ENCODE results near the gene ASTL. TPM values are rescaled to one million over a fixed set of nuclear protein-coding genes. Genes with fewer than 3 reads are reported as not detected.

ASTL gene
- total RNA-seq, 1 experiment from 2014 or later, result not detected

DNA sequence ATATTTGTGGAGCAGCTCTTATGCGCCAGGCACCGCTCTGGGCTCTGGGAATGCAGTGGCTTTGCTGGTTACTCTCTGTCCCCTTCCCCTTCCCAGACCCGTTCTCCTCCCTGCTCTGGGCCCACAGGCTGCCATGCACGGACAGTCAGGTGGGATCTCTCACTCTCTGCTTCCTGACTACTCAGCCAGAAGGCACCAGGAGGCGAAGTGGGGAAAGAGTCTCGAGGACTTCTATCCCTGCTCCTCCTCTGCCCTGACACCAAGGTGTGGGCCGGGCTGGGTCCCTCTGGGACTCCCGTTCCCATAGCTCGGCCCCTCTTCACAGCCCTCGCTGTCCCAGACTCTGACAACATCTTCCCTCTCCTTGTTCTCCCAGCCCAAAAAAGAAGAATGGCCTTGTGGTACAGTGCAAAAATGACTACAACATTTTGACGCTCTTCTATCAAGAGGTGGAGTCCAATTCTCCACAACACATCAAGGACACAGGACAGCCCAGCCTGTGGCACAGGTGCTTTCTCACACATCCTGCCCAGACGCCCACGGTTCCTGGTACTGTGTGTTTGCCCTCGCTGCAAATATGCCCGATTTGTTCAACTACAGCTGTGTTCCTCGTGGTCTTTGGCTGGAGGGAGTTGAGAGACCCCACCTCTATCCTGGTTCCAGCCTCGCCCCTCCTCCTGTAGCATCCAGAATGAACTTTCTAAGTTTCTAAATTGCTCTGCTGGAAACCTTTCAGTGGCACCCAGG lies 21.0 kb upstream of the ASTL start:
- BruUV-seq (replicated peaks), result no TSS peak
- H3K4me2 ChIP-seq (ENCODE audit: low read length), result no peak overlapping the region
- DNase-seq (no peak), ATAC-seq (no peak)
- no peaks in the 10 kb centered on the region for H3K9me2 ChIP-seq (replicated peaks; ENCODE audit: low read length)
- no peaks in the 10 kb centered on the region for H3K36me3 ChIP-seq (ENCODE audit: low read depth, low read length)
- no peak overlapping the region for H3K9ac ChIP-seq (ENCODE audit: low read length)
- ChIA-PET POLR2A (ENCODE audit: unreplicated experiment) (no interaction called here), CTCF (no interaction called here)
- H3K27ac ChIP-seq (ENCODE audit: low read length), result no peak overlapping the region
- TF ChIP-seq EZH2 (IDR thresholded peaks at IDR 0.05; ENCODE audit: low read length, unreplicated experiment) (no peak), EZH2phosphoT487 (IDR thresholded peaks at IDR 0.05; ENCODE audit: borderline replicate concordance, low read length) (no peak), CTCF (conservative IDR thresholded peaks at IDR 0.05; ENCODE audit: low read depth, low read length) (no peak)
- no peak overlapping the region for H2AFZ ChIP-seq (ENCODE audit: low read length)
- intact Hi-C loops (cut with micrococcal nuclease), result no loop called here
- no peaks in the 10 kb centered on the region for H3K4me1 ChIP-seq (ENCODE audit: insufficient read depth, low read length)
- H3F3A ChIP-seq (ENCODE audit: low read length, unreplicated experiment), result no peaks in the 10 kb centered on the region
- H3K27me3 ChIP-seq (ENCODE audit: low read length), result no peaks in the 10 kb centered on the region
- H4K20me1 ChIP-seq (ENCODE audit: low read length), result no peaks in the 10 kb centered on the region
- H3K9me3 ChIP-seq (ENCODE audit: low read length), result no peaks in the 10 kb centered on the region
- H3K4me3 ChIP-seq (ENCODE audit: low read length), result no peak overlapping the region
- H3K79me2 ChIP-seq (ENCODE audit: low read length), result no peaks in the 10 kb centered on the region

- Histone ChIP-seq H3K4me3 (ENCODE audit: low read length) (no peak overlapping the region), H3K4me1 (ENCODE audit: insufficient read depth, low read length) (no peaks in the 10 kb centered on the region), H2AFZ (ENCODE audit: low read length) (no peak overlapping the region), H4K20me1 (ENCODE audit: low read length) (no peaks in the 10 kb centered on the region), H3K27ac (ENCODE audit: low read length) (no peak overlapping the region), H3F3A (ENCODE audit: low read length, unreplicated experiment) (no peaks in the 10 kb centered on the region), H3K27me3 (ENCODE audit: low read length) (no peaks in the 10 kb centered on the region), H3K9me2 (replicated peaks; ENCODE audit: low read length) (no peaks in the 10 kb centered on the region), H3K79me2 (ENCODE audit: low read length) (no peaks in the 10 kb centered on the region), H3K9me3 (ENCODE audit: low read length) (no peaks in the 10 kb centered on the region), H3K36me3 (ENCODE audit: low read depth, low read length) (no peaks in the 10 kb centered on the region), H3K9ac (ENCODE audit: low read length) (no peak overlapping the region), H3K4me2 (ENCODE audit: low read length) (no peak overlapping the region)
- TF ChIP-seq EZH2 (IDR thresholded peaks at IDR 0.05; ENCODE audit: low read length, unreplicated experiment) (no peak), CTCF (conservative IDR thresholded peaks at IDR 0.05; ENCODE audit: low read depth, low read length) (no peak), EZH2phosphoT487 (IDR thresholded peaks at IDR 0.05; ENCODE audit: borderline replicate concordance, low read length) (no peak)
- intact Hi-C loops (cut with micrococcal nuclease), result no loop called here
- ChIA-PET CTCF (no interaction called here), POLR2A (ENCODE audit: unreplicated experiment) (no interaction called here)
- DNase-seq (no peak), ATAC-seq (no peak)
- no TSS peak for BruUV-seq (replicated peaks)
Observed at GRCh38 chr2:96158554-96158940, 20.2 kb upstream of the ASTL start.

Measured in PC-3 (cell line).